Measurements from ENCODE around the gene SUGCT. TPM values are rescaled to one million over a fixed set of nuclear protein-coding genes. Genes with fewer than 3 reads are reported as not detected.

The SUGCT gene
- total and polyA plus RNA-seq, 2 of the 8 experiments (the other 6 are each of a cell fraction or from before 2014, with no cell fraction given): 2.8 to 5.4 TPM

GRCh38 chr7:40544221-40544723 lies 409.5 kb downstream of the SUGCT start:
- ChIA-PET POLR2A (ENCODE audit: partially characterized antibody) (no interaction called here), CTCF (ENCODE audit: partially characterized antibody) (interaction anchor here (0.6 to 1.8 kb wide), 4 partner anchors 25 to 648 kb away, joined by 3 to 4 read pairs (median 3); no protein-coding TSS in a partner anchor)
- 96% methylated on average over 6 of the region's 6 CpGs; no CpG with 5 or more reads in 1 of the 2 experiments for WGBS, 2 experiments (ENCODE audit: extremely low coverage in 1 of 2, insufficient coverage in 1 of 2, insufficient read length in 1 of 2, insufficient replicate concordance in 2 of 2, low coverage in 1 of 2, low lambda C conversion rate in 2 of 2, missing lambda C conversion rate in 1 of 2)
- H3K79me1 ChIP-seq (ENCODE audit: low read depth, low read length): no peaks in the 10 kb centered on the region
- H3K14ac ChIP-seq (ENCODE audit: insufficient read length): no peak overlapping the region
- H3K56ac ChIP-seq (replicated peaks; ENCODE audit: insufficient read length, low read depth, low read length): no peak overlapping the region
- no peak overlapping the region for H2BK15ac ChIP-seq (ENCODE audit: low read length)
- DNase-seq (ENCODE audit: low read depth in 1 of 2, low spot score in 2 of 2) (no peak), FAIRE-seq (no peak)
- no peak overlapping the region for H2AK5ac ChIP-seq (ENCODE audit: low read depth, low read length)
- H2BK20ac ChIP-seq (ENCODE audit: low read length): no peak overlapping the region
- H3K27ac ChIP-seq (ENCODE audit: low read depth, low read length): no peak overlapping the region
- H3K4ac ChIP-seq (replicated peaks; ENCODE audit: insufficient read length, low read depth, low read length): no peak overlapping the region
- no peak overlapping the region for H3K9ac ChIP-seq (replicated peaks in 1 of 4; ENCODE audit: extremely low read depth in 1 of 4, low read depth in 3 of 4, low read length in 3 of 4)
- H2BK120ac ChIP-seq (replicated peaks; ENCODE audit: low read depth, low read length): no peak overlapping the region
- H3K18ac ChIP-seq (ENCODE audit: extremely low read depth, low read length): no peak overlapping the region
- H3K4me3 ChIP-seq (ENCODE audit: extremely low read depth in 1 of 4, insufficient read depth in 2 of 4, low read depth in 3 of 4, low read length in 4 of 4): no peak overlapping the region
- no peak overlapping the region for H4K5ac ChIP-seq (ENCODE audit: insufficient read length, low read depth, low read length)
- no peaks in the 10 kb centered on the region for H3K36me3 ChIP-seq (ENCODE audit: control insufficient read depth in 2 of 4, insufficient read depth in 4 of 4, low read length in 3 of 4)
- H4K8ac ChIP-seq (ENCODE audit: extremely low read depth, insufficient read depth, low read length): no peak overlapping the region
- no peak overlapping the region for H4K91ac ChIP-seq (replicated peaks; ENCODE audit: insufficient read length, low read length)
- no peaks in the 10 kb centered on the region for H3K4me1 ChIP-seq (replicated peaks in 1 of 4; ENCODE audit: control insufficient read depth in 3 of 4, insufficient read depth in 4 of 4, low read length in 3 of 4)
- no peaks in the 10 kb centered on the region for H3K27me3 ChIP-seq (replicated peaks in 1 of 4; ENCODE audit: control insufficient read depth in 3 of 4, extremely low read depth in 1 of 4, insufficient read depth in 3 of 4, low read length in 3 of 4)
- no peaks in the 10 kb centered on the region for H3K9me3 ChIP-seq (ENCODE audit: insufficient read depth in 2 of 2, low read depth in 1 of 2, low read length in 1 of 2)
- H2BK12ac ChIP-seq (ENCODE audit: low read depth, low read length): no peak overlapping the region
- TF ChIP-seq YY1 (IDR thresholded peaks at IDR 0.05; ENCODE audit: low read depth, low read length): no peak
- TF ChIP-seq SP4 (IDR thresholded peaks at IDR 0.05; ENCODE audit: low read length): no peak
- TF ChIP-seq PHF8 (conservative IDR thresholded peaks at IDR 0.05; ENCODE audit: low read depth, low read length): no peak
- TF ChIP-seq, protein P1, sequence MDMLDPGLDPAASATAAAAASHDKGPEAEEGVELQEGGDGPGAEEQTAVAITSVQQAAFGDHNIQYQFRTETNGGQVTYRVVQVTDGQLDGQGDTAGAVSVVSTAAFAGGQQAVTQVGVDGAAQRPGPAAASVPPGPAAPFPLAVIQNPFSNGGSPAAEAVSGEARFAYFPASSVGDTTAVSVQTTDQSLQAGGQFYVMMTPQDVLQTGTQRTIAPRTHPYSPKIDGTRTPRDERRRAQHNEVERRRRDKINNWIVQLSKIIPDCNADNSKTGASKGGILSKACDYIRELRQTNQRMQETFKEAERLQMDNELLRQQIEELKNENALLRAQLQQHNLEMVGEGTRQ (IDR thresholded peaks at IDR 0.05; ENCODE audit: low read length): no peak
- TF ChIP-seq E2F6 (IDR thresholded peaks at IDR 0.05): no peak
- TF ChIP-seq KDM5A (IDR thresholded peaks at IDR 0.05; ENCODE audit: low read length): no peak
- TF ChIP-seq FOSL1 (IDR thresholded peaks at IDR 0.05; ENCODE audit: insufficient read depth, low read depth, low read length): no peak
- no peak for TF ChIP-seq TEAD4 (IDR thresholded peaks at IDR 0.05; ENCODE audit: low read depth, low read length)
- H3K79me2 ChIP-seq (ENCODE audit: control insufficient read depth in 1 of 2, insufficient read depth in 2 of 2, low read length in 2 of 2): no peaks in the 10 kb centered on the region
- H3K23me2 ChIP-seq (ENCODE audit: low read depth, low read length): no peaks in the 10 kb centered on the region
- no peak overlapping the region for H2BK5ac ChIP-seq (ENCODE audit: low read depth, low read length)
- H2AFZ ChIP-seq (ENCODE audit: low read length): no peak overlapping the region
- no peak overlapping the region for H3K4me2 ChIP-seq (ENCODE audit: insufficient read depth in 1 of 2, low read depth in 2 of 2, low read length in 2 of 2)
- no peak overlapping the region for H3K23ac ChIP-seq (ENCODE audit: insufficient read length)
- no peaks in the 10 kb centered on the region for H4K20me1 ChIP-seq (replicated peaks in 1 of 2; ENCODE audit: control insufficient read depth in 1 of 2, insufficient read depth in 2 of 2, low read length in 2 of 2)
